T-helper 1 cell treated with Interleukin-12 subunit alpha and Interleukin-12 subunit beta and Interleukin-4 antibody, amounts not matched to agents 30 μg/mL and 1 μg/mL, for 36 hours (primary cell): ENCODE results near the gene RHCE.
"Not testable (repeated sequence)": the region's sequence is repeated elsewhere in the genome, so short reads cannot be mapped to it uniquely, and the experiment has no call there.

ENCODE experiments used
- H3K27ac Mint-ChIP-seq: one replicate; pipeline ENCODE4 v1.8.0; 2021; ENCODE audit warnings: mild to moderate bottlenecking, mixed read lengths
- H3K27me3 Mint-ChIP-seq: one replicate; pipeline ENCODE4 v1.8.0; 2021; ENCODE audit warnings: low read depth, mixed read lengths
- H3K36me3 Mint-ChIP-seq: one replicate; pipeline ENCODE4 v1.8.0; 2021; ENCODE audit warnings: low read depth, mixed read lengths
- H3K4me1 Mint-ChIP-seq: one replicate; pipeline ENCODE4 v1.8.0; 2021; ENCODE audit warnings: low read depth, mixed read lengths
- H3K4me3 Mint-ChIP-seq: one replicate; pipeline ENCODE4 v1.8.0; 2021; ENCODE audit warnings: mild to moderate bottlenecking, moderate library complexity, mixed read lengths
- H3K9me3 Mint-ChIP-seq: one replicate; pipeline ENCODE4 v1.8.0; 2021; ENCODE audit warnings: mixed read lengths

Gene RHCE

GRCh38 chr1:25444604-25445003 lies 24.0 kb upstream of the RHCE start:
- H3K9me3 Mint-ChIP-seq, H3K27me3 Mint-ChIP-seq, H3K4me3 Mint-ChIP-seq, H3K27ac Mint-ChIP-seq: not testable (repeated sequence)
- Mint-ChIP-seq H3K36me3 (peaks cover 24% of the 10 kb centered on the region), H3K4me1 (peaks cover 39% of the 10 kb centered on the region)

GRCh38 chr1:25443030-25443699 lies 22.5 kb upstream of the RHCE start:
- Mint-ChIP-seq H3K9me3 (no peaks in the 10 kb centered on the region), H3K27ac (no peak overlapping the region), H3K36me3 (peaks cover 24% of the 10 kb centered on the region), H3K4me3 (no peak overlapping the region), H3K4me1 (peaks cover 39% of the 10 kb centered on the region), H3K27me3 (no peaks in the 10 kb centered on the region)

- Mint-ChIP-seq H3K4me1 (peaks cover 30% of the 10 kb centered on the region), H3K4me3 (no peak overlapping the region), H3K27ac (no peak overlapping the region), H3K27me3 (no peaks in the 10 kb centered on the region), H3K9me3 (no peaks in the 10 kb centered on the region), H3K36me3 (peaks cover 16% of the 10 kb centered on the region)
Observed at GRCh38 chr1:25442178-25442577, 21.6 kb upstream of the RHCE start.

- H3K36me3 Mint-ChIP-seq: peaks cover 11% of the 10 kb centered on the region
- no peaks in the 10 kb centered on the region for H3K9me3 Mint-ChIP-seq
- H3K4me1 Mint-ChIP-seq: peaks cover 42% of the 10 kb centered on the region
- no peak overlapping the region for H3K4me3 Mint-ChIP-seq
- no peaks in the 10 kb centered on the region for H3K27me3 Mint-ChIP-seq
- H3K27ac Mint-ChIP-seq: no peak overlapping the region
Observed at GRCh38 chr1:25439287-25439686, 18.7 kb upstream of the RHCE start.

GRCh38 chr1:25437672-25438071 lies 17.0 kb upstream of the RHCE start:
- Mint-ChIP-seq H3K27ac (no peak overlapping the region), H3K4me1 (peaks cover 44% of the 10 kb centered on the region), H3K9me3 (no peaks in the 10 kb centered on the region), H3K27me3 (no peaks in the 10 kb centered on the region), H3K36me3 (peaks cover 3% of the 10 kb centered on the region), H3K4me3 (no peak overlapping the region)

GRCh38 chr1:25435397-25436108 lies 14.9 kb upstream of the RHCE start:
- Mint-ChIP-seq H3K9me3 (no peaks in the 10 kb centered on the region), H3K4me3 (peak overlapping the region; percentile 60), H3K36me3 (peaks cover 1% of the 10 kb centered on the region), H3K4me1 (peaks cover 48% of the 10 kb centered on the region), H3K27ac (peak overlapping the region; percentile 67), H3K27me3 (no peaks in the 10 kb centered on the region)

GRCh38 chr1:25433389-25434186 lies 13.0 kb upstream of the RHCE start:
- Mint-ChIP-seq H3K4me1 (peaks cover 49% of the 10 kb centered on the region), H3K36me3 (peaks cover 5% of the 10 kb centered on the region), H3K9me3 (no peaks in the 10 kb centered on the region), H3K27ac (no peak overlapping the region), H3K27me3 (peaks cover 2% of the 10 kb centered on the region), H3K4me3 (no peak overlapping the region)

GRCh38 chr1:25432749-25433388 lies 12.2 kb upstream of the RHCE start:
- Mint-ChIP-seq H3K9me3 (no peaks in the 10 kb centered on the region), H3K4me3 (peak overlapping the region; percentile 85), H3K27me3 (peaks cover 4% of the 10 kb centered on the region), H3K27ac (no peak overlapping the region), H3K36me3 (peaks cover 5% of the 10 kb centered on the region), H3K4me1 (peaks cover 51% of the 10 kb centered on the region)

GRCh38 chr1:25431955-25432719 lies 11.5 kb upstream of the RHCE start:
- peaks cover 51% of the 10 kb centered on the region for H3K4me1 Mint-ChIP-seq
- H3K4me3 Mint-ChIP-seq: peak overlapping the region; percentile 85
- H3K9me3 Mint-ChIP-seq: no peaks in the 10 kb centered on the region
- H3K36me3 Mint-ChIP-seq: peaks cover 5% of the 10 kb centered on the region
- peak overlapping the region; percentile 38 for H3K27ac Mint-ChIP-seq
- peaks cover 4% of the 10 kb centered on the region for H3K27me3 Mint-ChIP-seq

- H3K4me3 Mint-ChIP-seq: peak overlapping the region; percentile 94
- peaks cover 5% of the 10 kb centered on the region for H3K36me3 Mint-ChIP-seq
- H3K4me1 Mint-ChIP-seq: peaks cover 45% of the 10 kb centered on the region
- peaks cover 4% of the 10 kb centered on the region for H3K27me3 Mint-ChIP-seq
- H3K27ac Mint-ChIP-seq: peak overlapping the region; percentile 38
- H3K9me3 Mint-ChIP-seq: no peaks in the 10 kb centered on the region
Observed at GRCh38 chr1:25430967-25431881, 10.6 kb upstream of the RHCE start.

- H3K27ac Mint-ChIP-seq: peak within 1 kb of the TSS; percentile 98
- peaks cover 4% of the 10 kb centered on the region for H3K27me3 Mint-ChIP-seq
- H3K4me1 Mint-ChIP-seq: peaks cover 36% of the 10 kb centered on the region
- H3K9me3 Mint-ChIP-seq: no peaks in the 10 kb centered on the region
- peaks cover 5% of the 10 kb centered on the region for H3K36me3 Mint-ChIP-seq
- H3K4me3 Mint-ChIP-seq: peak within 1 kb of the TSS; percentile 94
Observed at GRCh38 chr1:25430073-25430966, 9.7 kb upstream of the RHCE start, which contains the start of gene MACO1. TSS of gene MACO1 (plus strand) at chr1:25430897. CDS start at chr1:25431099, 202 bp downstream.

- H3K4me1 Mint-ChIP-seq: peaks cover 22% of the 10 kb centered on the region
- H3K27me3 Mint-ChIP-seq: peaks cover 4% of the 10 kb centered on the region
- peaks cover 5% of the 10 kb centered on the region for H3K36me3 Mint-ChIP-seq
- H3K4me3 Mint-ChIP-seq: peak overlapping the region; percentile 66
- peak overlapping the region; percentile 43 for H3K27ac Mint-ChIP-seq
- H3K9me3 Mint-ChIP-seq: no peaks in the 10 kb centered on the region
Observed at GRCh38 chr1:25428475-25429166, 8.0 kb upstream of the RHCE start.
